Fibroblast of gingiva (primary cell): ENCODE results near the gene NOX5.
"Not testable (repeated sequence)": the region's sequence is repeated elsewhere in the genome, so short reads cannot be mapped to it uniquely, and the experiment has no call there.

Experiments used
- DNase-seq: peaks from one replicate; pipeline ENCODE4 v3.0.0-alpha.2; 2011; ENCODE audit warnings: low read depth

The NOX5 gene

GRCh38 chr15:69014454-69014853, at the start of gene NOX5:
NOX5 (plus strand) TSS chr15:69014695; CDS start chr15:69014736, 41 bp downstream.
- DNase-seq = no peak

GRCh38 chr15:68966996-68967395, 47.5 kb upstream of the NOX5 start:
- DNase-seq = no peak

- DNase-seq = no peak
These were observed 46.5 kb upstream of the NOX5 start for GRCh38 chr15:68967948-68968347.

GRCh38 chr15:68969298-68969697, 45.2 kb upstream of the NOX5 start:
- no peak for DNase-seq

- no peak for DNase-seq
These were observed 42.1 kb upstream of the NOX5 start for GRCh38 chr15:68972201-68973065.

- DNase-seq = not testable (repeated sequence)
These were observed 38.8 kb upstream of the NOX5 start for GRCh38 chr15:68975651-68976160.

- not testable (repeated sequence) for DNase-seq
These were observed 37.1 kb upstream of the NOX5 start for GRCh38 chr15:68977426-68977825.

GRCh38 chr15:68979006-68979405, 35.5 kb upstream of the NOX5 start:
- DNase-seq = no peak

GRCh38 chr15:68979816-68980215, 34.7 kb upstream of the NOX5 start:
- no peak for DNase-seq

- no peak for DNase-seq
These were observed 33.7 kb upstream of the NOX5 start for GRCh38 chr15:68980786-68981185.

GRCh38 chr15:68981941-68982340, 32.6 kb upstream of the NOX5 start:
- no peak for DNase-seq

GRCh38 chr15:68982976-68983563, 31.4 kb upstream of the NOX5 start:
- DNase-seq = no peak

GRCh38 chr15:68983961-68984481, 30.5 kb upstream of the NOX5 start:
- no peak for DNase-seq

- no peak for DNase-seq
These were observed 29.9 kb upstream of the NOX5 start for GRCh38 chr15:68984586-68984985.

GRCh38 chr15:68985361-68985891, 29.1 kb upstream of the NOX5 start:
- DNase-seq = no peak

- DNase-seq = no peak
These were observed 28.2 kb upstream of the NOX5 start for GRCh38 chr15:68986322-68986721.

GRCh38 chr15:68987120-68987519, 27.4 kb upstream of the NOX5 start:
- DNase-seq = no peak

GRCh38 chr15:68987676-68988075, 26.8 kb upstream of the NOX5 start:
- no peak for DNase-seq

- DNase-seq = no peak
These were observed 24.8 kb upstream of the NOX5 start for GRCh38 chr15:68989541-68990230.

GRCh38 chr15:68990231-68990991, 24.1 kb upstream of the NOX5 start:
- no peak for DNase-seq

- DNase-seq = no peak
These were observed 23.4 kb upstream of the NOX5 start for GRCh38 chr15:68990992-68991500.
